Sigmoid colon (tissue), 4 donors: ENCODE measurements around the gene VAV1.

Experiments
- EP300 ChIP-seq, 4 donors: sonication (generic); formaldehyde crosslinking; IDR thresholded peaks; one replicate each; pipeline ENCODE4 v1.6.1; 2017; ENCODE audit warnings: antibody characterized with exemption in 4 of 4
- POLR2A ChIP-seq, 2 donors: fragments of 450-650 bp; IDR thresholded peaks; one replicate each; pipeline ENCODE4 v1.6.1; 2016; ENCODE audit warnings: antibody characterized with exemption in 2 of 2, mild to moderate bottlenecking in 2 of 2, moderate library complexity in 2 of 2

DNA sequence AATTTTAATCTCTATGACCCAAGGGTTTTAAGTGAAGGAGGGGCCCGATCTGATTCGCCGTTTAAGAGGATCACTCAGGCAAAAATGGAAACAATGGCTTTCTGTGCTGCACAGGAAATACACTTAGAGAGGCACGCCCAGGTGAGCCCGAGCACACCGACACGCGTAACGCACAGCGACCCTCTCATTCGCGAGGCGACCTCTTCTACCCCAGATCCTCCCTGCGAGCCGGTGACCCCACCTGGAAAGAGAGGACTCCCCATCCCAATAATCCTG is 5.5 kb upstream of the VAV1 start:
- TF ChIP-seq POLR2A (IDR thresholded peaks at IDR 0.05) = no peak
- TF ChIP-seq EP300 (IDR thresholded peaks at IDR 0.05) = no peak
